GM12864 (cell line): Measurements from ENCODE around the gene CSRP1.

Experiments
- DNase-seq: peaks from one replicate; pipeline ENCODE4 v3.0.0-alpha.2; 2011; ENCODE audit warnings: low read depth
- H3K4me3 ChIP-seq: 2 replicates; pipeline ENCODE4 v1.5.1; 2011; ENCODE audit warnings: mild to moderate bottlenecking, low read depth, low read length, control low read depth
- TF ChIP-seq, protein P1 (sequence below): IDR thresholded peaks from 2 replicates; pipeline ENCODE4 v1.5.1; 2011; ENCODE audit warnings: low read depth, mild to moderate bottlenecking, moderate library complexity, low read length, control low read depth, inconsistent platforms; ENCODE audit errors: missing control alignments

Gene CSRP1

DNA sequence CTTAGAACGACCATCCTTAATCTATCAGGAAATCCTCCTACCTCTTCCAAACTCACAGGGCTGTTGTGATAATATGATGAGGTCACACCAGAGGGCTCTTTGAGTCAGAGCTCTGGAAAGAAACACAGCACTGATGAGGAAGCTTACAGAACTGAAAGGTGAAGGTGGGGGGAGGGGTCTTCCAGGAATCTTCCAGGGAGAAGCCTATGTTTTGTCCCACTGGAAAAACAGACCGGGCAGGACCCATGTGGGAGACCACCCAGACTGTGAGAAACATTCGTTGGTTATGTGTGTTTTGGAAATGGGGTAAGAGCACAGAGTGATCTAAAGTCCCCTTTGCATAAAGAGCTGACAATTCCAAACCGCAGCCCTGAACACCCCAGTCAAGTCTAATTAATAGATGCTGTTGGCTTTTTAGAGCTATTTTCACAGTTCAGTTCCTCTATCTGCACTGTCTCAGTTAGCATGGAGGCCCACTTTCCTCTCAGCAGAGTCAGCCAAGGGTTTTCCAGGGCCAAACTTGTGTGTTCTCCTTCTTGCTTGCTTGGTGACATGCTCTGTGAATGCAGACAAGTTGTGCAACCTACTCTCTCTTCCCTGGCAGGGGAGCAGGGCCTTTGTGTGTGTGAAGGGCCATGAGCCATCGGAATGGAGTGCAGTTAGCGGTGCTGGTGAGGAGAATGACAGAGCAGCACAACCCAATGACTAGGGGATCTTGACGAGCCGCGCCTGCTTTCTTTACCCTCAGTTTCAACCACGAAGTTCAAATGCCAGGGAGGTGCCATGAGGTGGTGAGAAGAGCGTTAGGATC, 50.2 kb downstream of the CSRP1 start:
- TF ChIP-seq, protein P1, sequence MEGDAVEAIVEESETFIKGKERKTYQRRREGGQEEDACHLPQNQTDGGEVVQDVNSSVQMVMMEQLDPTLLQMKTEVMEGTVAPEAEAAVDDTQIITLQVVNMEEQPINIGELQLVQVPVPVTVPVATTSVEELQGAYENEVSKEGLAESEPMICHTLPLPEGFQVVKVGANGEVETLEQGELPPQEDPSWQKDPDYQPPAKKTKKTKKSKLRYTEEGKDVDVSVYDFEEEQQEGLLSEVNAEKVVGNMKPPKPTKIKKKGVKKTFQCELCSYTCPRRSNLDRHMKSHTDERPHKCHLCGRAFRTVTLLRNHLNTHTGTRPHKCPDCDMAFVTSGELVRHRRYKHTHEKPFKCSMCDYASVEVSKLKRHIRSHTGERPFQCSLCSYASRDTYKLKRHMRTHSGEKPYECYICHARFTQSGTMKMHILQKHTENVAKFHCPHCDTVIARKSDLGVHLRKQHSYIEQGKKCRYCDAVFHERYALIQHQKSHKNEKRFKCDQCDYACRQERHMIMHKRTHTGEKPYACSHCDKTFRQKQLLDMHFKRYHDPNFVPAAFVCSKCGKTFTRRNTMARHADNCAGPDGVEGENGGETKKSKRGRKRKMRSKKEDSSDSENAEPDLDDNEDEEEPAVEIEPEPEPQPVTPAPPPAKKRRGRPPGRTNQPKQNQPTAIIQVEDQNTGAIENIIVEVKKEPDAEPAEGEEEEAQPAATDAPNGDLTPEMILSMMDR = no peak
- DNase-seq = no peak
- no peak overlapping the region for H3K4me3 ChIP-seq

DNA sequence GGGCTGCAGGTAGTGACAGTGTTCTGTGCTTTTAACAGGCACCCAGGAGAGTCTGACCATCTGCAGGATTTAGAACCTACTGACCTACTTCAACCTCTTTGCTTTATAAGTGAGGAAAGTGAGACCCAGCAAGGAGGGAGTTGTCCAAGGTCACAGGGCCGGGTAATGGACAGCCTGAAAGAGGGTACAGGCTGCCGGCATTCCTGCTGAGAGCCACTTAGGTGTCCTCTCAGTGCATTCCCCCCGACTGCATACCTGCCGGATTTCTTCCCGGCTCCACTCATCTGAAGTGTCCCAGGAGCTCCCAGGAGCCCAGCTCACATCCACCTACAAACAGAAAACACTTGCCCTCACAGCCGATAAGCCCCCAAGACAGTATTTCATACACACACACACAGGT, 51.8 kb downstream of the CSRP1 start:
- H3K4me3 ChIP-seq = no peak overlapping the region
- no peak for DNase-seq
- TF ChIP-seq, protein P1 = no peak

DNA sequence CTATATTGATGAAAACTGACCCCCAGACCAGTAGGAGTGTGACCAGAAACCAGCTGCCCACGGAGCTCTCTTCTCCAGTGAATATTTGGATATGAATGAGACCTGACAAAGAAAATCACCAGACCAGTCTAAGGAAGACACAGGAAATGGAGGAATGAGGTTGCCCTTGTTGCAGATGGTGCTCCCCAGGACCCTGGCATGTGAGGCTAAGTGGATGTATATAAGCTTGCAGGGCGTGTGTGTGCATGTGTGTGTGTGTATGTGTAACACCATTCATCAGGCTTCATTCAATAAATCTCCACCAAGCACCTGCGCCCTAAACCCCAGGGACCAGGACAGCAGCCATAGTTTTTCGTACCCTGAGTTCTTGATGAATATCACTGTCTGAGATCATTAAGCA, 52.3 kb downstream of the CSRP1 start:
- TF ChIP-seq, protein P1 = no peak
- no peak for DNase-seq
- H3K4me3 ChIP-seq = no peak overlapping the region

DNA sequence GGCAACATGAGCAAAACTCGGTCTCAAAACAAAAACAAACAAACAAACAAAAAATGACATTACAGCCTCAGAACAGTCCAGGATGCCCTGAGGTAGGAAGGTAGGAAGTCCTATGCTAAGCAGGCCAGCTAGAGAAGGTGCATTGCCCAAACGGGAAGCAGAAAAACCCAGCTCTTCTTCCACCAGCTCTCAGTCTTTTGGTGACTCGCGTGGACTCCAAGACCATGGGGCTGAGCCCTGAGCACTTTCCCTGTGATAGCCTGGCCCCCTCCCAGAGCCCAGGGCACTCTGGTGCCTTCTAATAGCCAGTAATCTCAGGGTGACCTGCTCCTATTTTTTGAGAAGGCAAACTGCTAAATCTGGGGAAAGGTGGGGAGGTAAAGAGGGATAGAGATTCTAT, 54.1 kb downstream of the CSRP1 start:
- no peak for DNase-seq
- TF ChIP-seq, protein P1 = no peak
- H3K4me3 ChIP-seq = no peak overlapping the region

DNA sequence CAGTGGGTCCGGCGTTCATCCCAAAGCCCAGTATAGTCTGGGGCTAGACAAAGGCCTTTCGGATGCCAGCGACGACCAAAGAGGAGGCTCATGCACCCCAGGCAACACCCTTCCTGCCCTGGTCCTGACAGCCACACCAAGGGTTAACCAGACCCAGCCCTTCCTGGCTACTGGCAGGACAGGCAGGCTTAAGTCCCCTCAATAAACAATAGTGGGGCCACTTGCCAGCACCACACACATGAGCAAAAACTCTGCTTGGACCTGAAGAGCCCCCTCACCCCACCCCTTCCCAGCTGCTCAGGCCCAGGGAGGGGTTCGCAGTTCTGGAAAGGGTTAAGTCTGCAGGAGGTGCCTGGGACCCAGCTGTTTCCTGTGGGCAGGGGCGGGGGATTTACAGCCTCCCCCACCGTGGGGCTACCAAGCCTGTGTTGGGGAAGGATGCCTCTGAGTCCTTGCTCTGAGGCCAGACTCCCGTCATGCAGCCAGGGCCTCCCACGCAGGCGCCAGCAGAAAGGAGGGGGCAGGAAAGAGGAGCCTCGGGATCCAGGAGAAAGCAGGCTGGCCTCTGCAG, 56.1 kb downstream of the CSRP1 start:
- TF ChIP-seq, protein P1 = no peak
- no peak for DNase-seq
- no peak overlapping the region for H3K4me3 ChIP-seq

DNA sequence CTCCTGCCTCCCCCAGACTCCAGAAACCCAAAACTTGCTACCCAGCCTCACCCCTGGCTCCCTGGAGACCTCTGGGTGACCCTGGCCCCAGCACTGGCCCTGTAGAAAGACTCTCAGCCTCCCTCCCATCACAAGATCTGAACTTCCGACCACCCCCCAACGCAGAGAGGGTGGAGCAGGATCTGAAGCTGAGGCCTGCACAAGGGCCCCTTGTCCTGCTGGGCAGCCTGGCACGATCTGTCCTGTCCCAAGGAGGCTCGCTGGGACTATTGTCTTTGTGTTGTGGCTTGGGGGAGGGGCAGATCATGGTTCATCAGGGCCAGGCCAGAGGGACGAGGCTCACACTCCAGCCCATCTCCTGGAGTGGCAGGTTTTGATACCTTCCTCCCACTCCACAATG, 57.9 kb downstream of the CSRP1 start:
- H3K4me3 ChIP-seq = no peak overlapping the region
- DNase-seq = no peak
- TF ChIP-seq, protein P1 = no peak
